Coronary artery (tissue), 2 donors: ENCODE data around the gene TLK2.
"Not testable (repeated sequence)": the region's sequence is repeated elsewhere in the genome, so short reads cannot be mapped to it uniquely, and the experiment has no call there.

ENCODE experiments used
- DNase-seq: peaks from one replicate; pipeline ENCODE4 v3.0.0-alpha.2; 2017; ENCODE audit warnings: low spot score
- H3K27ac ChIP-seq, 2 donors: fragments of 200-600 bp; sonication (generic); one replicate each; pipeline ENCODE4 v1.5.1; 2016 to 2019
- H3K4me3 ChIP-seq: fragments of 200-600 bp; sonication (generic); 2 replicates; pipeline ENCODE4 v1.5.1; 2016; ENCODE audit warnings: mild to moderate bottlenecking, moderate library complexity
- CTCF ChIP-seq: fragments of 200-600 bp; sonication (generic); IDR thresholded peaks from one replicate; pipeline ENCODE4 v1.5.1; 2019; ENCODE audit warnings: antibody characterized with exemption

The TLK2 gene

GRCh38 chr17:62580947-62581346 lies 102.3 kb downstream of the TLK2 start:
- DNase-seq, result no peak
- no peak overlapping the region for H3K4me3 ChIP-seq
- no peak for TF ChIP-seq CTCF
- no peak overlapping the region for H3K27ac ChIP-seq

- no peak for TF ChIP-seq CTCF
- H3K27ac ChIP-seq, result no peak overlapping the region
- DNase-seq, result no peak
Observed at GRCh38 chr17:62581764-62582163, 103.1 kb downstream of the TLK2 start.

GRCh38 chr17:62587554-62587953 lies 108.9 kb downstream of the TLK2 start:
- no peak overlapping the region for H3K27ac ChIP-seq
- H3K4me3 ChIP-seq, result no peak overlapping the region
- DNase-seq, result no peak

More at GRCh38 chr17:62581764-62582163, 103.1 kb downstream of the TLK2 start:
- no peak overlapping the region for H3K4me3 ChIP-seq

GRCh38 chr17:62588109-62588508 lies 109.5 kb downstream of the TLK2 start:
- Histone ChIP-seq H3K27ac (no peak overlapping the region), H3K4me3 (no peak overlapping the region)
- no peak for DNase-seq
- TF ChIP-seq CTCF, result no peak

More at GRCh38 chr17:62587554-62587953, 108.9 kb downstream of the TLK2 start:
- TF ChIP-seq CTCF, result no peak

- H3K4me3 ChIP-seq, result no peak overlapping the region
- H3K27ac ChIP-seq, result no peak overlapping the region
- TF ChIP-seq CTCF, result no peak
- DNase-seq, result no peak
Observed at GRCh38 chr17:62591333-62591732, 112.7 kb downstream of the TLK2 start.

GRCh38 chr17:62591822-62592221 lies 113.2 kb downstream of the TLK2 start:
- not testable (repeated sequence) for DNase-seq, H3K27ac ChIP-seq, H3K4me3 ChIP-seq

- Histone ChIP-seq H3K4me3 (no peak overlapping the region), H3K27ac (no peak overlapping the region)
- DNase-seq, result no peak
- no peak for TF ChIP-seq CTCF
Observed at GRCh38 chr17:62592341-62593099, 113.9 kb downstream of the TLK2 start.
